Type B pancreatic cell (in vitro differentiated cells): Measurements from ENCODE around the gene HLA-DRA. TPM values are rescaled to one million over a fixed set of nuclear protein-coding genes. Genes with fewer than 3 reads are reported as not detected.

ENCODE experiments used
- DNase-seq: peaks from one replicate; pipeline ENCODE4 v3.0.0; 2021; ENCODE audit warnings: mixed read lengths; ENCODE audit not compliant: unreplicated experiment; ENCODE audit errors: extremely low spot score
- H3K27ac Mint-ChIP-seq: 2 replicates; pipeline ENCODE4 v1.8.0; 2021; ENCODE audit warnings: mild to moderate bottlenecking, mixed read lengths
- H3K27me3 Mint-ChIP-seq: 2 replicates; pipeline ENCODE4 v1.8.0; 2021; ENCODE audit warnings: mixed read lengths
- H3K36me3 Mint-ChIP-seq: 2 replicates; pipeline ENCODE4 v1.8.0; 2021; ENCODE audit warnings: mixed read lengths
- H3K4me1 Mint-ChIP-seq: one replicate; pipeline ENCODE4 v1.8.0; 2021; ENCODE audit warnings: mixed read lengths; ENCODE audit not compliant: unreplicated experiment
- H3K4me3 Mint-ChIP-seq: 2 replicates; pipeline ENCODE4 v1.8.0; 2021; ENCODE audit warnings: mild to moderate bottlenecking, mixed read lengths
- H3K9me3 Mint-ChIP-seq: 2 replicates; pipeline ENCODE4 v1.8.0; 2021; ENCODE audit warnings: mixed read lengths
- total RNA-seq: library from RNA; stranded (reverse); gene quantifications from 2 replicates; pipeline ENCODE4 v1.2.1, GENCODE V29; 2021; ENCODE audit warnings: low replicate concordance
- TF ChIP-seq, protein P1 (sequence below): fragments of 200-600 bp; sonication (generic); conservative IDR thresholded peaks from 2 replicates; pipeline ENCODE4 v1.5.0; 2021; ENCODE audit warnings: antibody characterized with exemption, mild to moderate bottlenecking

The HLA-DRA gene
- total RNA-seq, 1 donor from 2014 or later: 1.4 TPM

DNA sequence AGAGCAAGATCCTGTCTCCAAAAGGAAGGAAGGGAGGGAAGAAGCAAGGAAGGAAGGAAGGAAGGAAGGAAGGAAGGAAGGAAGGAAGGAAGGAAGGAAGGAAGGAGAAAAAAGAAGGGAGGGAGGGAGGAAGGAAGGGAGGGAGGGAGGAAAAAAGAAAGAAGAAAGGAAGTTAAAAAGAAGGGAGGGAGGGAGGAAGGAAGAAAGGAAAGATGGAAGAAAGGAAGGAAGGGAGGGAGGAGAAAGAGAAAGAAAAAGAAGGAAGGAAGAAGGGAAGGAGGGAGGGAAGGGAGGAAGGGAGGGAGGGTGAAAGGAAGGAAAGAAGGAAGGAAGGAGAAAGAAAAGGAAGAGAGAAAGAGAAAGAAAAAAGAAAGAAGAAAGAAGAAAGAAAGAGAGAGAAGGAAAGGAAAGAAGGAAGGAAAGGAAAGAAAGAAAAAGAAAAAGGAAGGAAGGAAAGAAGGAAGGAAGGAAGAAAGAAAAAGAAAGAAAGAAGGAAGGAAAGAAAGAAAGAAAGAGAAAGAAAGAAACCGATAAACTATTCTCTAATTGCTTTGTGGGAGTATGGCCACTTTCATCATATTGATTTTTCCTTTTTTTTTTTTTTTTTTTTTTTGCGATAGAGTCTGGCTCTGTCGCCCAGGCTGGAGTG lies 9.5 kb downstream of the HLA-DRA start:
- TF ChIP-seq, protein P1, sequence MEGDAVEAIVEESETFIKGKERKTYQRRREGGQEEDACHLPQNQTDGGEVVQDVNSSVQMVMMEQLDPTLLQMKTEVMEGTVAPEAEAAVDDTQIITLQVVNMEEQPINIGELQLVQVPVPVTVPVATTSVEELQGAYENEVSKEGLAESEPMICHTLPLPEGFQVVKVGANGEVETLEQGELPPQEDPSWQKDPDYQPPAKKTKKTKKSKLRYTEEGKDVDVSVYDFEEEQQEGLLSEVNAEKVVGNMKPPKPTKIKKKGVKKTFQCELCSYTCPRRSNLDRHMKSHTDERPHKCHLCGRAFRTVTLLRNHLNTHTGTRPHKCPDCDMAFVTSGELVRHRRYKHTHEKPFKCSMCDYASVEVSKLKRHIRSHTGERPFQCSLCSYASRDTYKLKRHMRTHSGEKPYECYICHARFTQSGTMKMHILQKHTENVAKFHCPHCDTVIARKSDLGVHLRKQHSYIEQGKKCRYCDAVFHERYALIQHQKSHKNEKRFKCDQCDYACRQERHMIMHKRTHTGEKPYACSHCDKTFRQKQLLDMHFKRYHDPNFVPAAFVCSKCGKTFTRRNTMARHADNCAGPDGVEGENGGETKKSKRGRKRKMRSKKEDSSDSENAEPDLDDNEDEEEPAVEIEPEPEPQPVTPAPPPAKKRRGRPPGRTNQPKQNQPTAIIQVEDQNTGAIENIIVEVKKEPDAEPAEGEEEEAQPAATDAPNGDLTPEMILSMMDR: no peak
- Mint-ChIP-seq H3K27me3 (peaks cover 43% of the 10 kb centered on the region), H3K9me3 (peaks cover 8% of the 10 kb centered on the region), H3K4me1 (no peaks in the 10 kb centered on the region), H3K27ac (no peak overlapping the region), H3K36me3 (no peaks in the 10 kb centered on the region), H3K4me3 (no peak overlapping the region)
- DNase-seq: no peak

DNA sequence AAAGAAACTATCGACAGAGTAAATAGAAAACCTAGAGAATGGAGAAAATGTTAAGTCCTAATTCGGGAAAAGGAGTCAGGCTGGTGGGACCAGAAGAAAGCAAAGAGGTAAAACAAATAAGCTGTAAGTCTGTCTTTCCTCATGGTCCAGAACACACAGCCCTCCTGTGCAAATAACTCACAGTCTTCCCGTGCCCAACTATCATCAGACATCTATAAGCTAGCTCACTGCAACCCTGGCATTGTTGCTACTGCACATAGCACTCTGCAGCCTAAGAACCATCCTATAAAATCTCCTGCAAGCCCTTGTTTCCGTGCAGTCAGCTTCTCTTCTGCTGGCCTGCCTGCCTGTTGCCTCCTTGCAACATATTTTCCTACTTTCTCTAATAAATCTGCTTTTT lies 17.4 kb downstream of the HLA-DRA start:
- TF ChIP-seq, protein P1: no peak
- Mint-ChIP-seq H3K27ac (no peak overlapping the region), H3K9me3 (peaks cover 7% of the 10 kb centered on the region), H3K27me3 (peaks cover 16% of the 10 kb centered on the region), H3K4me1 (no peaks in the 10 kb centered on the region), H3K36me3 (no peaks in the 10 kb centered on the region), H3K4me3 (no peak overlapping the region)
- DNase-seq: no peak

DNA sequence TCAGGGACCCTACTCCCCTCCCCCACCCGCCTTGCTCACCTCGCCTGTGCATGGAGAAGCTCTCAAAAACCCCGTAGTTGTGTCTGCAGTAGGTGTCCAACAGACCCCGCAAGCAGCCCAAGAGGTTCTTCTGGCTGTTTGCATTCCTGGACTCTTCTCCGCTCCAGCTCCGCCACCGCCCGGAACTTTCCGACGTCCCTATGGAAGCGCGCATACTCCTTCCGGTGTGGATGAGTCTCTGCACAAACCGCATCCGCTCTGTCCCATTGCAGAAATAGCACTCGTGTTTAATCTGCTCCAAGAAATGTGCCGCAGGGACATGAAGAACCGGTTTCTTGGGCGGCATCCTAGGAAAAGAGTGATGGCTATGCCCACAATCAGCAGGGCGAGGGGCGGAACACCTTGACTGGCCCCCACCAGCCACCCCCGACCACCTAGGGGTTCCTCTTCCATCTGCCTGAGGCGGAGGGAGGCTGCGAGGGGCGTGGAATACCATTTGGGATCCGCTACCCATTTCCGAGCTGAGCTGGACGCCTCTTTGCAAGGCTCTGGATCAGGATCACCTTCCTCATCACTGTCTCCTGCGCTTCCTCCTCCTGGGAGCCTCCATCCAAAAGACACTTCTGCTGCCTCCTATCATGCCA lies 20.2 kb downstream of the HLA-DRA start:
- no peaks in the 10 kb centered on the region for H3K4me1 Mint-ChIP-seq
- no peak overlapping the region for H3K4me3 Mint-ChIP-seq
- H3K9me3 Mint-ChIP-seq: peaks cover 5% of the 10 kb centered on the region
- DNase-seq: no peak
- H3K27me3 Mint-ChIP-seq: peaks cover 21% of the 10 kb centered on the region
- TF ChIP-seq, protein P1: no peak
- no peak overlapping the region for H3K27ac Mint-ChIP-seq
- H3K36me3 Mint-ChIP-seq: no peaks in the 10 kb centered on the region

DNA sequence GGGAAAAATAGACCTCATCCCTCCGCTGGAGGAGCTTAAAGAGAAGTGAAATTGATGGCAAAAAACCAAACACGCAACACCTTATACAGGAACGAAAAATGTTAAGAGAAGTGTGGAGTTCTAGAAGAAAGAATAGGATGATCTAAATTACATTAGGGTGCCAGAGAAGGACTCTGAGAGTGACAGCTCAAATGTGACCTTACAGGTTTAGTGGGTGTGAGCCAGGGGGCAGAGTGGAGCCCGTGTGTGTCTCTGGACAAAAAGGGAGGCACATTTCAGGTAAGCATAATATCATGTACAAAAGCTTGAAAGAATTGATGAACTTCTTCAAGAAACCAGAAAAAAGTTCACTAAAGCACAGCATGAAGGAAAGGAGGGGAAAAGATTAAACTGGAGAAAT lies 20.8 kb downstream of the HLA-DRA start:
- peaks cover 23% of the 10 kb centered on the region for H3K27me3 Mint-ChIP-seq
- peaks cover 5% of the 10 kb centered on the region for H3K9me3 Mint-ChIP-seq
- no peaks in the 10 kb centered on the region for H3K4me1 Mint-ChIP-seq
- TF ChIP-seq, protein P1: no peak
- H3K36me3 Mint-ChIP-seq: no peaks in the 10 kb centered on the region
- no peak overlapping the region for H3K4me3 Mint-ChIP-seq
- H3K27ac Mint-ChIP-seq: no peak overlapping the region
- no peak for DNase-seq

DNA sequence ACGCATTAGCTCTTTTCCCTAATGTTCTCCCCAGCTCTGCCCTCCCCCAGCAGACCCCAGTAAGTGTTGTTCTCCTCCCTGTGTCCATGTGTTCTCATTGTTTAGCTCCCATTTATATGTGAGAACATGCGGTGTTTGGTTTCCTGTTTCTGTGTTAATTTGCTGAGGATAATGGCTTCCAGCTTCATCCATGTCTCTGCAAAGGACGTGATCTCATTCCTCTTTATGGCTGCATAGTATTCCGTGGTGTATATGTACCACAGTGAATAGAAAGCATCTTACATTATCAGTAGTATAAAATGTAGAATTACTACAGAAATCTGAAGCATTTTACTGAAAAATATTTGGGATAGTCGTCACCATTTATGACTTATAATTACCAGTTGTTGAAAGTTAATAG lies 21.8 kb downstream of the HLA-DRA start:
- Mint-ChIP-seq H3K4me3 (no peak overlapping the region), H3K4me1 (no peaks in the 10 kb centered on the region), H3K36me3 (no peaks in the 10 kb centered on the region), H3K27me3 (peaks cover 21% of the 10 kb centered on the region), H3K27ac (no peak overlapping the region), H3K9me3 (peaks cover 5% of the 10 kb centered on the region)
- no peak for DNase-seq
- TF ChIP-seq, protein P1: no peak
